HEK293 (cell line): ENCODE results near the gene USP44.

ENCODE experiments used
- CTCF ChIA-PET: fragments of 350-600 bp; formaldehyde crosslinking; extraction: SDS; loops from one replicate; lab custom pipeline; 2021; ENCODE audit warnings: antibody characterized with exemption; lab: Yijun Ruan, JAX
- POLR2A ChIA-PET: fragments of 300-600 bp; formaldehyde crosslinking; extraction: SDS; loops from one replicate; lab custom pipeline; 2020; ENCODE audit warnings: antibody characterized with exemption, inconsistent platforms; lab: Yijun Ruan, JAX
- H3K27ac ChIP-seq: fragments of 200-500 bp; sonication (Bioruptor generic); 2 replicates; pipeline ENCODE4 v1.5.1; 2014; ENCODE audit warnings: low read depth, low read length, control low read depth, inconsistent platforms; ENCODE audit errors: extremely low read depth
- H3K36me3 ChIP-seq, 2 experiments: fragments of 200-500 bp in 1 of 2; sonication (Bioruptor generic) in 1 of 2; 1 replicate in 1 of 2; 2 replicates in 1 of 2; pipeline ENCODE4 v1.5.1; 2014 to 2017; ENCODE audit warnings: inconsistent platforms in 2 of 2, low read length in 2 of 2; ENCODE audit not compliant: control insufficient read depth in 2 of 2, insufficient read depth in 1 of 2
- H3K4me1 ChIP-seq: fragments of 200-500 bp; sonication (Bioruptor generic); 2 replicates; pipeline ENCODE4 v1.5.1; 2014; ENCODE audit warnings: mild to moderate bottlenecking, low read length, inconsistent platforms; ENCODE audit not compliant: control insufficient read depth, insufficient read depth
- H3K4me3 ChIP-seq: 2 replicates; pipeline ENCODE4 v1.5.1; 2011; ENCODE audit warnings: low read depth, mild to moderate bottlenecking, control low read depth, low read length, moderate library complexity
- H3K9me3 ChIP-seq: fragments of 200-500 bp; sonication (Bioruptor generic); 2 replicates; pipeline ENCODE4 v1.5.1; 2014; ENCODE audit warnings: low read depth, low read length, inconsistent platforms; ENCODE audit not compliant: control insufficient read depth, insufficient read depth
- GLI4 ChIP-seq: fragments of 450-650 bp; formaldehyde crosslinking; IDR thresholded peaks from 2 replicates; pipeline ENCODE4 v1.5.1; 2016; ENCODE audit warnings: missing biosample characterization, missing genetic modification characterization
- OVOL3 ChIP-seq: fragments of 450-650 bp; formaldehyde crosslinking; IDR thresholded peaks from 2 replicates; pipeline ENCODE4 v1.5.1; 2016; ENCODE audit warnings: missing biosample characterization, missing genetic modification characterization
- ZBTB7A ChIP-seq: fragments of 450-650 bp; formaldehyde crosslinking; IDR thresholded peaks from 2 replicates; pipeline ENCODE4 v1.5.1; 2016; ENCODE audit warnings: low read depth, missing biosample characterization, missing genetic modification characterization
- ZNF112 ChIP-seq: fragments of 450-650 bp; formaldehyde crosslinking; IDR thresholded peaks from 2 replicates; pipeline ENCODE4 v1.5.0; 2017; ENCODE audit warnings: missing biosample characterization, missing genetic modification characterization
- ZNF292 ChIP-seq: fragments of 450-650 bp; formaldehyde crosslinking; IDR thresholded peaks from 2 replicates; pipeline ENCODE4 v1.5.1; 2016; ENCODE audit warnings: low read depth, missing biosample characterization, missing genetic modification characterization, borderline replicate concordance
- ZNF324 ChIP-seq: fragments of 450-650 bp; formaldehyde crosslinking; IDR thresholded peaks from 2 replicates; pipeline ENCODE4 v1.5.1; 2016; ENCODE audit warnings: missing biosample characterization, missing genetic modification characterization
- ZNF354C ChIP-seq: fragments of 450-650 bp; formaldehyde crosslinking; IDR thresholded peaks from 2 replicates; pipeline ENCODE4 v1.5.1; 2016; ENCODE audit warnings: missing biosample characterization, missing genetic modification characterization, low read depth, borderline replicate concordance
- ZNF501 ChIP-seq: fragments of 450-650 bp; formaldehyde crosslinking; IDR thresholded peaks from 2 replicates; pipeline ENCODE4 v1.5.1; 2016; ENCODE audit warnings: missing biosample characterization, missing genetic modification characterization
- ZNF530 ChIP-seq: fragments of 450-650 bp; formaldehyde crosslinking; IDR thresholded peaks from 2 replicates; pipeline ENCODE4 v1.5.1; 2016; ENCODE audit warnings: low read depth, missing biosample characterization, missing genetic modification characterization
- ZNF548 ChIP-seq: fragments of 450-650 bp; formaldehyde crosslinking; IDR thresholded peaks from 2 replicates; pipeline ENCODE4 v1.5.1; 2016; ENCODE audit warnings: missing biosample characterization, missing genetic modification characterization
- ZNF555 ChIP-seq: fragments of 450-650 bp; formaldehyde crosslinking; conservative IDR thresholded peaks from 2 replicates; pipeline ENCODE4 v1.5.1; 2017; ENCODE audit warnings: missing biosample characterization, mild to moderate bottlenecking, missing genetic modification characterization, inconsistent platforms
- ZNF560 ChIP-seq: fragments of 450-650 bp; formaldehyde crosslinking; IDR thresholded peaks from 2 replicates; pipeline ENCODE4 v1.5.1; 2017; ENCODE audit warnings: missing biosample characterization, missing genetic modification characterization, borderline replicate concordance
- ZNF610 ChIP-seq: fragments of 450-650 bp; formaldehyde crosslinking; IDR thresholded peaks from 2 replicates; pipeline ENCODE4 v1.5.1; 2016; ENCODE audit warnings: missing biosample characterization, missing genetic modification characterization, borderline replicate concordance
- TF ChIP-seq, protein P1 (sequence below): fragments of 450-650 bp; formaldehyde crosslinking; IDR thresholded peaks from 2 replicates; pipeline ENCODE4 v1.5.1; 2016; ENCODE audit warnings: missing biosample characterization, missing genetic modification characterization, low read depth
- TF ChIP-seq, protein P2 (sequence below): fragments of 450-650 bp; formaldehyde crosslinking; IDR thresholded peaks from 2 replicates; pipeline ENCODE4 v1.5.1; 2016; ENCODE audit warnings: missing biosample characterization, missing genetic modification characterization, borderline replicate concordance
- TF ChIP-seq, protein P3 (sequence below): fragments of 450-650 bp; formaldehyde crosslinking; IDR thresholded peaks from 2 replicates; pipeline ENCODE4 v1.5.1; 2016; ENCODE audit warnings: missing biosample characterization, missing genetic modification characterization
- TF ChIP-seq, protein P4 (sequence below): fragments of 450-650 bp; formaldehyde crosslinking; IDR thresholded peaks from 2 replicates; pipeline ENCODE4 v1.5.1; 2016; ENCODE audit warnings: missing biosample characterization, missing genetic modification characterization

The USP44 gene

DNA sequence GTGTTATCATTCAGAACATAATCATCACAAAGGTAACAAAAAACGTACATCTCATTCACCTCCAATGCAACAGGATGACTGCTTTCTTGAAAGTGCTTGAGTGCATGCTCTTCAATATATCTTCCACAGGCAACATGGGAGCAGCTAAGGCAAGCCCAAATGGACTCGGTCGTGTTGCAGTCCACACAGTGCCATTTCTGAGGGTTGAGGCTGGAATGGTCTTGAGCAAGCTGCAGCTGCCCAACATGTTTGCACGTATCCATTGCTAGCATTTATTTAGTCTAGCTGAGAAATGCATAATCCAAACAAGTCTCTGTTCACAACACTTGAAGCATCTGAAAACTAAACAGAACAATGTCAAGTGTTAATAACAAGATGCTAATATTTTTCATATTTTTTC lies 17.3 kb downstream of the USP44 start (continued):
- TF ChIP-seq ZNF354C (tag by site-specific recombination), result no peak

DNA sequence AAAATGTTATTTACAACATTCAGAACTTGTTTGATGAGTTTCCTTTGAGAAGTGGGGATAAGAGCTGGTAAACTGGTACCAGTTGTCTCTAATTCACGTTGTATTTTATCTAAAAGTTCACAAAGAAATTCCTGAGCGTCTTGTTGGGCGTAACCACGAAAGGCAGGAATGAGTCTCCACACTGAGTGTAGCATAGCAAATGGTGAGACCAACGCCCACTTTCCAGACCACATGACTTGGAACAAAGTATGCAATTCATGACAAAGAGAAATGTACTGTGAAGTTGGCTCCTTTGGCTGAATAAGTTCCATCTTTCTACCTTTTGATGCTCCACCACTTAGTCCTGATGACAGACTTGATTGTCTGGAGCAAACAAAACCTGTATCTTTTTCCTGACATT lies 18.4 kb downstream of the USP44 start:
- no peak overlapping the region for H3K4me3 ChIP-seq
- CTCF ChIA-PET, result interaction anchor here (0.7 to 0.8 kb wide), 2 partner anchors 416 to 1392 kb away, joined by 3 read pairs; no protein-coding TSS in a partner anchor
- POLR2A ChIA-PET, result no interaction called here
- H3K9me3 ChIP-seq, result no peaks in the 10 kb centered on the region
- no peak for TF ChIP-seq ZNF548 (tag by site-specific recombination)
- H3K27ac ChIP-seq, result no peak overlapping the region
- H3K36me3 ChIP-seq, result no peaks in the 10 kb centered on the region
- no peaks in the 10 kb centered on the region for H3K4me1 ChIP-seq

DNA sequence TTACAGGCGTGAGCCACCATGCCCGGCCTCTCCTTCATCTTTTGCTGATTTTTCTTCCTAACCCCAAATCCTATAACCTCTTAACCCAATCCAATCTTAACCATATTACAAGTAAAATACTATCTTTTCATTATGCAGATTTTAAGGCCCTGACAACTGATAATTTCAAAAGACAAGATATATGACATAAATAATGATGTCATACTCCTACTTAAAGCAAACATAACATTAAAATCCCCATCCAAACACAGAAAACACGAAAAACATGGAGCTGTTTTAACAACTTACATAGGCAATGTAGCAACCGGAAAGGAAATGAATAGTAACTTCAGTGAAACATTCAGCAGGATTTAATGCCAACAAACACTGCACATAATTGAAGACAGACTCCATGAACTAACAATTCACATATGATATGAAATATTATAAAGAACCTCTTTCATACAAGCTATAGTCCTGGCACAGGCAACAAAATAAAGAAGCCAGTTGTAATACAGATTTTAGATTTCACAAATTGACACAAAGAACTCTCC lies 21.5 kb downstream of the USP44 start:
- no peaks in the 10 kb centered on the region for H3K9me3 ChIP-seq
- ChIA-PET CTCF (interaction anchor here (0.7 kb wide), 1 partner anchor 42 kb away, joined by 3 read pairs; no protein-coding TSS in a partner anchor), POLR2A (no interaction called here)
- no peak overlapping the region for H3K4me3 ChIP-seq
- no peaks in the 10 kb centered on the region for H3K4me1 ChIP-seq
- H3K27ac ChIP-seq, result no peak overlapping the region
- H3K36me3 ChIP-seq, result no peaks in the 10 kb centered on the region
- TF ChIP-seq, protein P1, sequence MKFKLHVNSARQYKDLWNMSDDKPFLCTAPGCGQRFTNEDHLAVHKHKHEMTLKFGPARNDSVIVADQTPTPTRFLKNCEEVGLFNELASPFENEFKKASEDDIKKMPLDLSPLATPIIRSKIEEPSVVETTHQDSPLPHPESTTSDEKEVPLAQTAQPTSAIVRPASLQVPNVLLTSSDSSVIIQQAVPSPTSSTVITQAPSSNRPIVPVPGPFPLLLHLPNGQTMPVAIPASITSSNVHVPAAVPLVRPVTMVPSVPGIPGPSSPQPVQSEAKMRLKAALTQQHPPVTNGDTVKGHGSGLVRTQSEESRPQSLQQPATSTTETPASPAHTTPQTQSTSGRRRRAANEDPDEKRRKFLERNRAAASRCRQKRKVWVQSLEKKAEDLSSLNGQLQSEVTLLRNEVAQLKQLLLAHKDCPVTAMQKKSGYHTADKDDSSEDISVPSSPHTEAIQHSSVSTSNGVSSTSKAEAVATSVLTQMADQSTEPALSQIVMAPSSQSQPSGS (tag by site-specific recombination), result peak; percentile 91
- TF ChIP-seq, protein P2, sequence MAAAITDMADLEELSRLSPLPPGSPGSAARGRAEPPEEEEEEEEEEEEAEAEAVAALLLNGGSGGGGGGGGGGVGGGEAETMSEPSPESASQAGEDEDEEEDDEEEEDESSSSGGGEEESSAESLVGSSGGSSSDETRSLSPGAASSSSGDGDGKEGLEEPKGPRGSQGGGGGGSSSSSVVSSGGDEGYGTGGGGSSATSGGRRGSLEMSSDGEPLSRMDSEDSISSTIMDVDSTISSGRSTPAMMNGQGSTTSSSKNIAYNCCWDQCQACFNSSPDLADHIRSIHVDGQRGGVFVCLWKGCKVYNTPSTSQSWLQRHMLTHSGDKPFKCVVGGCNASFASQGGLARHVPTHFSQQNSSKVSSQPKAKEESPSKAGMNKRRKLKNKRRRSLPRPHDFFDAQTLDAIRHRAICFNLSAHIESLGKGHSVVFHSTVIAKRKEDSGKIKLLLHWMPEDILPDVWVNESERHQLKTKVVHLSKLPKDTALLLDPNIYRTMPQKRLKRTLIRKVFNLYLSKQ (tag by site-specific recombination), result no peak

DNA sequence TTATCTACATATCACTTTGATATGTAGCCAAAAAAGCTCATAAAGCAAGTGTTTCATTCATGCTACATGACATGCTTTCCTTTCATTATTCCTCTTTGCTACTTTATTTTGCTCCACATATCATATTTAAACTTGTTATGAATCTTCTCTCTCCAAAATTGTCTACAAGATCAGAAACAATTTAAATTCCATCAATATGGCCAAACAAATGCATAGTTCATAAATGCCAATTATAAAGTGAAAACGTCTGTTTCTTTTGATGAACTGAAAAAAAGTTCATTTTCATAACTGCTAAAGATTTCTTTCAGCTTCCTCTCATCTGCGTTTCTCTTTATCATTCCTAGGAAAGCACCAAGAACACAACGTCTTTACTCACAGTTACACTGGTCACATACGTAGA lies 22.8 kb downstream of the USP44 start:
- ChIA-PET POLR2A (no interaction called here), CTCF (no interaction called here)
- no peaks in the 10 kb centered on the region for H3K4me1 ChIP-seq
- no peaks in the 10 kb centered on the region; a peak in 1 of 3 replicates for H3K36me3 ChIP-seq
- no peak overlapping the region for H3K4me3 ChIP-seq
- no peak overlapping the region for H3K27ac ChIP-seq
- TF ChIP-seq, protein P3, sequence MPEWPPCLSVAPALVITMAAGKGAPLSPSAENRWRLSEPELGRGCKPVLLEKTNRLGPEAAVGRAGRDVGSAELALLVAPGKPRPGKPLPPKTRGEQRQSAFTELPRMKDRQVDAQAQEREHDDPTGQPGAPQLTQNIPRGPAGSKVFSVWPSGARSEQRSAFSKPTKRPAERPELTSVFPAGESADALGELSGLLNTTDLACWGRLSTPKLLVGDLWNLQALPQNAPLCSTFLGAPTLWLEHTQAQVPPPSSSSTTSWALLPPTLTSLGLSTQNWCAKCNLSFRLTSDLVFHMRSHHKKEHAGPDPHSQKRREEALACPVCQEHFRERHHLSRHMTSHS (tag by site-specific recombination), result no peak
- TF ChIP-seq ZNF530 (tag by site-specific recombination) (no peak), ZNF324 (no peak), ZNF112 (tag by site-specific recombination) (no peak), OVOL3 (tag by site-specific recombination) (no peak)
- no peaks in the 10 kb centered on the region for H3K9me3 ChIP-seq

DNA sequence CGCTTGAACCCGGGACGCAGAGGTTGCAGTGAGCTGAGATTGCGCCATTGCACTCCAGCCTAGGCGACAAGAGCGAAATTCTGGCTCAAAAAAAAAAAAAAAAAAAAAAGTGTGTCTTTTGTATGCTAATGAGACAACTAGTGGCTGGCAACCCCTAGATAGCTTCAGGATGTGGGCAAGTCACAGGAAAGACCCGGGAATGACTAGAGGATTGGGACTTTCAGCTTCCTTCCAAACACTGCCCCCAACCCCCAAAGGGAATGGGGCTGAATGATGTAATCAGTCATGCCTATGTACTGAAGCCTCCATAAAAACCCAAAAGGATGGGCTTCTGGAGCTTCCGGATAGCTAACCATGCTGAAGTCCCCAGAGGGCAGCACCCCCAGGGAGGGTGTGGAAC lies 28.6 kb downstream of the USP44 start:
- POLR2A ChIA-PET, result no interaction called here
- H3K9me3 ChIP-seq, result no peaks in the 10 kb centered on the region
- H3K27ac ChIP-seq, result no peak overlapping the region
- H3K4me1 ChIP-seq, result no peaks in the 10 kb centered on the region
- CTCF ChIA-PET, result interaction anchor here (0.8 kb wide), 1 partner anchor 11 kb away, joined by 3 read pairs; no protein-coding TSS in a partner anchor
- H3K4me3 ChIP-seq, result no peak overlapping the region
- H3K36me3 ChIP-seq, result no peaks in the 10 kb centered on the region; a peak in 1 of 3 replicates
- no peak for TF ChIP-seq GLI4
- no peak for TF ChIP-seq ZNF501 (tag by site-specific recombination)
- TF ChIP-seq ZNF610, result no peak
- no peak for TF ChIP-seq ZNF555 (tag by site-specific recombination)
- no peak for TF ChIP-seq ZBTB7A (tag by site-specific recombination)
- TF ChIP-seq ZNF292 (tag by site-specific recombination), result no peak
- TF ChIP-seq, protein P4, sequence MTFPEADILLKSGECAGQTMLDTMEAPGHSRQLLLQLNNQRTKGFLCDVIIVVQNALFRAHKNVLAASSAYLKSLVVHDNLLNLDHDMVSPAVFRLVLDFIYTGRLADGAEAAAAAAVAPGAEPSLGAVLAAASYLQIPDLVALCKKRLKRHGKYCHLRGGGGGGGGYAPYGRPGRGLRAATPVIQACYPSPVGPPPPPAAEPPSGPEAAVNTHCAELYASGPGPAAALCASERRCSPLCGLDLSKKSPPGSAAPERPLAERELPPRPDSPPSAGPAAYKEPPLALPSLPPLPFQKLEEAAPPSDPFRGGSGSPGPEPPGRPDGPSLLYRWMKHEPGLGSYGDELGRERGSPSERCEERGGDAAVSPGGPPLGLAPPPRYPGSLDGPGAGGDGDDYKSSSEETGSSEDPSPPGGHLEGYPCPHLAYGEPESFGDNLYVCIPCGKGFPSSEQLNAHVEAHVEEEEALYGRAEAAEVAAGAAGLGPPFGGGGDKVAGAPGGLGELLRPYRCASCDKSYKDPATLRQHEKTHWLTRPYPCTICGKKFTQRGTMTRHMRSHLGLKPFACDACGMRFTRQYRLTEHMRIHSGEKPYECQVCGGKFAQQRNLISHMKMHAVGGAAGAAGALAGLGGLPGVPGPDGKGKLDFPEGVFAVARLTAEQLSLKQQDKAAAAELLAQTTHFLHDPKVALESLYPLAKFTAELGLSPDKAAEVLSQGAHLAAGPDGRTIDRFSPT (tag by site-specific recombination), result no peak
- TF ChIP-seq ZNF560 (tag by site-specific recombination), result no peak
